ENCODE results near the gene SLC25A5.
"Not testable (repeated sequence)": the region's sequence is repeated elsewhere in the genome, so short reads cannot be mapped to it uniquely, and the experiment has no call there.

Gene SLC25A5

DNA sequence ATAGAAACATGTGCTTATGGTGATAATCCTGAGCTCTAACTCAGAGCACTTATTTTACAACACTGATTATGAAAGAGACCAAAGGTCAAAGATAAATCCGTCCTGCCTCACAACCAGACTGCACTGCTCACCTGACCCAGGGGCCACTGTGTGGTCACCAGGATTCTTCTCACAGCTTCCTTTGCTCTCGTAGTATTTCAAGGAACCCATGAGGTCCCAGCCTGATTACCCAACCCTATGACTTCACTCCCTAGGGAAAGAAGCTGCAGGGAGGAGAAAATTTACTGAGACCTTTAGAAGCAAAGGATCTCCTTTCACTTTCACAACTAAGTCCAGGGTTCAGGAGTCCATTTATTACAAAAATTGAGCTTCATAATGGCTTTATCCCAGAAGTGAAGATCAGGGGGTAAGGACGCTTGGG, 9.6 kb downstream of the SLC25A5 start:
- DNase-seq (ENCODE audit: low spot score) = no peak

GRCh38 chrX:119478504-119478903, 10.3 kb downstream of the SLC25A5 start:
- DNase-seq (ENCODE audit: low spot score) = no peak

- no peak for DNase-seq (ENCODE audit: low spot score)
Measured at GRCh38 chrX:119479845-119480244, 11.6 kb downstream of the SLC25A5 start.

- DNase-seq (ENCODE audit: low spot score) = no peak
Measured at GRCh38 chrX:119481323-119481801, 13.1 kb downstream of the SLC25A5 start.

- no peak for DNase-seq (ENCODE audit: low spot score)
Measured at GRCh38 chrX:119482041-119482440, 13.8 kb downstream of the SLC25A5 start.

DNA sequence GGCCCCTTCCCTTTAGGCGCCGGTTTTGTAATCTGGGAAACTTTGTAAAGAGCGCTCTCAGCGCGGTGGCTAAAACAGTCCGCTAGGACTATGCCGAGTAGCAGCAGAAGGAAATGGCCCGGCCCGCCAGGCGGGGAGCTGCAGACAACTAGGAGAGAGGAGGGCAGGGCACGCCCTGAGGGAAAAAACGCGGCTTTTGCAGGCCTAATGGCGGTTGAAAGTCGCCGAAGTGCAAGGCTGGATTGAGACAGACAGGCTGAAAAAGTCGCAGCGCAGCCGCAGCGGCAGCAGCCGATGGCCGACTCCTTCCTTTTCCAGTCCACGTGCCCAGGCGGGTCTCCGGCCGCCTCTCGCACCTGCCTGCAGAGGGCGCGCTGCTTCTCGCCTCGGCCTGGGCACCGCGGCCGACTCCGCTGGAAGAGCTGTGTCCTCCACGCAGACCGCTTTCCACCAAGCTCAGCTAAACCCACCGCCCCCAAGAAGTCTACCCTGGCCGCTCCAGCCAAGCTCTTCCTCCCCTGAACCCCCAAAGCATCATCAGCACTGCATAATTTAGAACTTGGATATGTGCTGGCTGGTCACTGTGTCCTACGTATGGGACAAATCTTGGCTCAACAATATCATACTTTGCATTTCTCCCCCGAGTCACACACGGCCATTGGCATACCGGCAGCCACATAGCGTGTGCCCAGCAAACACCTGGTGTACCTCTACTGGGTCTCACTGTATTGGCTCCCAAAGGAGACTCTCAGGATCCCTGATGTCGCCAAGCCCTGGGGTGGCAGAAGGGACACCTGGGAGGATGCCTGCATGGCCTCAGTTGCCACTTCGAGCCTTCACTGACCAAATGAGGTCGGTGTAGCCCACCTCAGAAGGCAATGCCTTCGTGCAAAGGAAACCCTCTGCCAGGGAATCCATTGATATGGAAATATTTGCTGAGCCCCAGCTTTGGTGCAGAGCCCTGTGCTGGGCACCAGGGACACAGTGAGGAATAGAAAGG, 14.5 kb downstream of the SLC25A5 start:
- peak; percentile 44 for DNase-seq (ENCODE audit: low spot score)

DNA sequence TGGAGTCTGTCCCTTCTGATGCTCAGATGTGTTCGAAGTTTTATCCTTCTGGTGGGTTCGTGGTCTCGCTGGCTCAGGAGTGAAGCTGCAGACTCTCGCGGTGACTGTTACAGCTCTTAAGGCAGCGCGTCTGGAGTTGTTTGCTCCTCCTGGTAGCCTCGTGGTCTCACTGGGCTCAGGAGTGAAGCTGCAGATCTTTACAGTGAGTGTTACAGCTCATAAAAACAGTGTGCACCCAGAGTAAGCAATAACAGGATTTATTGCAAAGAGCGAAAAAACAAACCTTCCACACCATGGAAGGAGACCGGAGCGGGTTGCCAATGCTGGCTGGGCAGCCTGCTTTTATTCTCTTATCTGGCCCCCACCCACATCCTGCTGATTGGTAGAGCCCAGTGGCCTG, 18.5 kb downstream of the SLC25A5 start:
- no peak for DNase-seq (ENCODE audit: low spot score)

DNA sequence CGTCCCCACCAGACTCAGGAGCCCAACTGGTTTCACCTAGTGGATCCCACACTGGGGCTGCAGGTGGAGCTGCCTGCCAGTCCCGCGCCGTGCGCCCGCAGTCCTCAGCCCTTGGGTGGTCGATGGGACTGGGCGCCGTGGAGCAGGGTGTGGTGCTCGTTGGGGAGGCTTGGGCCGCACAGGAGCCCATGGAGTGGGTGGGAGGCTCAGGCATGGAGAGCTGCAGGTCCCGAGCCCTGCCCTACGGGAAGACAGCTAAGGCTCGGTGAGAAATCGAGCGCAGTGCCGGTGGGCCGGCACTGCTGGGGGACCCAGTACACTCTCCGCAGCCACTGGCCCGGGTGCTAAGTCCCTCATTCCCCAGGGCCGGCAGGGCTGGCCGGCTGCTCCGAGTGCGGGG, 19.5 kb downstream of the SLC25A5 start:
- DNase-seq (ENCODE audit: low spot score) = not testable (repeated sequence)

DNA sequence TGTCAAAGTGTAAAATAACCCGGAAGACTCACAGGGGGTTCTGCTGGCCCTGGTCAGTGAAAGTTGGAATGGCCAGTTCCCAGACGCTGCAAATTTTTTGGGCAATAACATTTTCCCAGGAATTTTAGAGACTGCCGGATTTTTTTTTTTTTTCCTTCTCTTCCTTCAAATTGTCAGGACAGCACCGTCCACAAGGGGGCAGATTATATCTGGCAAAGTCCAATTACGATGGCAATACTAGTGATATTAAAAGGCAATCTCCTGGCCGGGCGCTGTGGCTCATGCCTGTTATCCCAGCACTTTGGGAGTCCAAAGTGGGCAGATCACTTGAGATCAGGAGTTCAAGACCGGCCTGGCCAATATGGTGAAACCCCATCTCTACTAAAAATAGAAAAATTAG, 20.5 kb downstream of the SLC25A5 start:
- peak; percentile 39 for DNase-seq (ENCODE audit: low spot score)

- DNase-seq (ENCODE audit: low spot score) = no peak
Measured at GRCh38 chrX:119489212-119490074, 21.2 kb downstream of the SLC25A5 start.

DNA sequence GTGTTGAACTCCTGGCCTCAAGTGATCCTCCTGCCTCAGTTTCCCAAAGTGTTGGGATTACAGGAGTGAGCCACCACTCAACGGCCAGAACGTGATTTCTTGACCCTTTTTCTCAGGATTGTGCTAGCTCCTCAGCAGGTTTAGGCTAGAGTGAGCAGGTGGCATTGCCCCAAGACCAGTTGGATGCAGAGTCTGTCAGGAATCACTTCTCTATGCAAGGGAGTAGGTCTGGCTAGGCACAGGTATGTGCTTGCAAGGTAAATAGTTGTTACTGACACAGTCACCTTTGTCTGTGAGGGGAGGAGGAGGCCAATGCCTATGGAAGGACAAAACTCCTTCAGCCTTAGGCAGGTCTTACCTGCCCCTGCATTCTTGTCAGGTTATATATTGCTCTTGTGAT, 24.2 kb downstream of the SLC25A5 start:
- DNase-seq (ENCODE audit: low spot score) = no peak

- not testable (repeated sequence) for DNase-seq (ENCODE audit: low spot score)
Measured at GRCh38 chrX:119493851-119494495, 25.7 kb downstream of the SLC25A5 start.

- DNase-seq (ENCODE audit: low spot score) = no peak
Measured at GRCh38 chrX:119495734-119496726, 27.8 kb downstream of the SLC25A5 start.

DNA sequence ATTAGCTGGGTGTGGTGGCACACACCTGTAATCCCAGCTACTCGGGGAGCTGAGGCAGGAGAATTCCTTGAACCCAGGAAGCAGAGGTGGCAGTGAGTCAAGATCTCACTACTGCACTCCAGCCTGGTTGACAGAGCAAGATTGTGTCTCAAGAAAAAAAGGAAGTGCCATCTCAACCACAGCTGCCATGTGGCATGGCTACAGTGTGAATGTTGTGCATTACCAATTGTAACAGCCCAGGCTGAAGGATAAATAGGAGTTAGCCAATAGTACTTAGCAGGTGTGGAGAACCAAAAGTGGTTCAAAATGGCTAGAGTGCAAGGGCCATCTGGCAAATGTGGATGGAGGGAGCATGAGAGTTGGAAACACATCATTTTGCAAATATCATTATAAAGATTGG, 28.9 kb downstream of the SLC25A5 start:
- no peak for DNase-seq (ENCODE audit: low spot score)

- no peak for DNase-seq (ENCODE audit: low spot score)
Measured at GRCh38 chrX:119500061-119500800, 32.0 kb downstream of the SLC25A5 start.

GRCh38 chrX:119501511-119502148, 33.4 kb downstream of the SLC25A5 start:
- DNase-seq (ENCODE audit: low spot score) = no peak

- DNase-seq (ENCODE audit: low spot score) = peak; percentile 16
Measured at GRCh38 chrX:119502727-119503483, 34.7 kb downstream of the SLC25A5 start.

GRCh38 chrX:119503484-119503861, 35.2 kb downstream of the SLC25A5 start:
- peak; percentile 75 for DNase-seq (ENCODE audit: low spot score)

GRCh38 chrX:119505145-119505544, 36.9 kb downstream of the SLC25A5 start:
- DNase-seq (ENCODE audit: low spot score) = not testable (repeated sequence)
